AG09309 (cell line): ENCODE measurements around the gene RNF224.
"Not testable (repeated sequence)": the region's sequence is repeated elsewhere in the genome, so short reads cannot be mapped to it uniquely, and the experiment has no call there.

Experiments
- DNase-seq: peaks from one replicate; pipeline ENCODE4 v3.0.0-alpha.2; 2010; ENCODE audit warnings: low read depth
- H3K4me3 ChIP-seq: 2 replicates; pipeline ENCODE4 v1.5.1; 2011; ENCODE audit warnings: mild to moderate bottlenecking, low read depth, low read length, moderate library complexity; ENCODE audit not compliant: control insufficient read depth
- TF ChIP-seq, protein P1 (sequence below): IDR thresholded peaks from 2 replicates; pipeline ENCODE4 v1.5.1; 2011; ENCODE audit warnings: mild to moderate bottlenecking, low read depth, low read length, inconsistent platforms; ENCODE audit not compliant: insufficient read depth, control insufficient read depth; ENCODE audit errors: missing control alignments

RNF224 gene

DNA sequence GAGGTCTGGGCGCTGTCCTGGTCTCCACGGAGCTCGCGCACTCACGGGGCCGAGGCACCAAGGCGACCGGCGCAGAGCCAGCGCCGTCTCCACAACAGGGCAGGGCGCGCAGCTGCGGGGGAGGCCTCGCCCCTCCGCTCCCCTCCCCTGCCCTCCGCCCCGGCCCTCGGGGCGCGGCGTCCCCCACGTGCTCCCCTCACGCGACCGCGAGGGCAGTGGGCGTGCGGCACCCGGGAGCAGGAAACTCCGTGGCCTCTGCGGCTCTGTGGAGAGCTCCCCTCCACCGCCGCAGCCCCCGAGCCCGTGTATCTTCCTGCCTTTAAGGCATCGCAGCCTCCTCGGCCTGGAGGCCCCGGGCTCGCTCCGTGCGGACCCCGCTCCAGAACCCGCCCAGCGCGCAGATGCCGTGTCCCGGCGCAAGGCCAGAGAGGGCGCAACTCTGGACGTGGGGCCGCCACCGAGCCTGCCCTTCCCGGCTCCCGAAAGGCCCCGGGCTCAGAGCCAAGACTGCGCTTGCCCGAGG lies 13.1 kb downstream of the RNF224 start:
- TF ChIP-seq, protein P1, sequence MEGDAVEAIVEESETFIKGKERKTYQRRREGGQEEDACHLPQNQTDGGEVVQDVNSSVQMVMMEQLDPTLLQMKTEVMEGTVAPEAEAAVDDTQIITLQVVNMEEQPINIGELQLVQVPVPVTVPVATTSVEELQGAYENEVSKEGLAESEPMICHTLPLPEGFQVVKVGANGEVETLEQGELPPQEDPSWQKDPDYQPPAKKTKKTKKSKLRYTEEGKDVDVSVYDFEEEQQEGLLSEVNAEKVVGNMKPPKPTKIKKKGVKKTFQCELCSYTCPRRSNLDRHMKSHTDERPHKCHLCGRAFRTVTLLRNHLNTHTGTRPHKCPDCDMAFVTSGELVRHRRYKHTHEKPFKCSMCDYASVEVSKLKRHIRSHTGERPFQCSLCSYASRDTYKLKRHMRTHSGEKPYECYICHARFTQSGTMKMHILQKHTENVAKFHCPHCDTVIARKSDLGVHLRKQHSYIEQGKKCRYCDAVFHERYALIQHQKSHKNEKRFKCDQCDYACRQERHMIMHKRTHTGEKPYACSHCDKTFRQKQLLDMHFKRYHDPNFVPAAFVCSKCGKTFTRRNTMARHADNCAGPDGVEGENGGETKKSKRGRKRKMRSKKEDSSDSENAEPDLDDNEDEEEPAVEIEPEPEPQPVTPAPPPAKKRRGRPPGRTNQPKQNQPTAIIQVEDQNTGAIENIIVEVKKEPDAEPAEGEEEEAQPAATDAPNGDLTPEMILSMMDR: no peak
- peak overlapping the region; percentile 67 for H3K4me3 ChIP-seq
- DNase-seq: no peak

DNA sequence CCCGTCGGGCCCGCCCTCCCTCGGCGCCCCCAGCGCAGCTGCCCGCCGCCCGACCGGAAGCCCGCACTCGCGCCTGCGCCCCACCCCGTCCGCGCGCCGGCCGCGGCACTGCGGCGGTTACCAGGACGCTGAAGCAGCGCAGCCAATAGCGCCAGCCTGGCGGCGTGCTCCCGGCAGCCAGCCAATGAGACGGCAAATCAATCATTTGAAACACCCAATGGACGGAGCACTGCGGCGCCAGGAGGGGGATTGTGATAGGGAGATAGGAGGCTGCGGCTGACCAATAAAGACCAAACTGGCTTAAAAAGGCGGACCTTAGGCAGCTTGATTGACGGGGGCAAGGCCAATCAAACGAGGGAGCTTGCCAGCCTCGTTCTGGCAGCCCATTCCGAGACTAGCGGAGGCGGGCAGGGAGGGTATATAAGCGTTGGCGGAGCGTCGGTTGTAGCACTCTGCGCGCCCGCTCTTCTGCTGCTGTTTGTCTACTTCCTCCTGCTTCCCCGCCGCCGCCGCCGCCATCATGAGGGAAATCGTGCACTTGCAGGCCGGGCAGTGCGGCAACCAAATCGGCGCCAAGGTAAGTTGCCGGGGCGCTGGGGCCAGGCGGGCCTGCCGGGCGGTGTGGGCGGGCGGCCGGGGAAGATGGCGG lies 13.7 kb downstream of the RNF224 start, which contains the start of gene TUBB4B:
Gene TUBB4B (plus strand): TSS at position 447 of the 649 bp plus-strand sequence. CDS start 74 bp downstream, at position 521.
- TF ChIP-seq, protein P1: no peak

DNA sequence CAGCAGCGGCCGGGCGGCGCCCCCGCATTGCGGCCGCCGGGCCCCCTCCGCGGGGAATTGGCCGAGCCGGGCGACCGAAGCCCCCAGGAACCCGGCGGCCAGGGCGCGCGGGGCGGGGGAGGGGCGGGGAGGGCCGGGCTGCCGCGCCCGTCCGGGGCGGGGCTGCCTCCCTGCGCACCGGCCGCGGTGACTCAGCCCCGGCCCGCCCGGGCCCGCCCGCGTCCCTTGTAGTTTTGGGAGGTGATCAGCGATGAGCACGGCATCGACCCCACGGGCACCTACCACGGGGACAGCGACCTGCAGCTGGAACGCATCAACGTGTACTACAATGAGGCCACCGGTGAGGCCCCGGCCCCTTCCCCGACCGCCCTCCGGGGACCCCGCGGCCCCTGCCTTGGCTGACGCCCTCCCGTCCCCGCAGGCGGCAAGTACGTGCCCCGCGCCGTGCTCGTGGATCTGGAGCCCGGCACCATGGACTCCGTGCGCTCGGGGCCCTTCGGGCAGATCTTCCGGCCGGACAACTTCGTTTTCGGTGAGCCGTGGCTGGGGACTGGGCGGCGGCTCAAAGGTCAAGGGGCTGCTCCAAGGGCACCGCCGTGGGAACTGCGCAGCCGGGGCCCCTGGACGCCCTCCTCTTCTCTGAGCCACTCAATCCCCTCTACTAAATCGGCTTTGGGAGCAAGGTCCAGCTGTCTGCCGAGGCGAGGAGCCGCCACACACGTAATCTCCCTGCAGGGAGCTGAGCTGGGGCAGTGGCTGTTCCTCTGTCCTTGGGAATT lies 14.4 kb downstream of the RNF224 start:
- TF ChIP-seq, protein P1: no peak
- H3K4me3 ChIP-seq: peak overlapping the region; percentile 90
- no peak for DNase-seq

More for the DNA sequence above, 13.7 kb downstream of the RNF224 start, which contains the start of gene TUBB4B:
- peak within 1 kb of the TSS; percentile 90 for H3K4me3 ChIP-seq
- DNase-seq: peak; percentile 100

DNA sequence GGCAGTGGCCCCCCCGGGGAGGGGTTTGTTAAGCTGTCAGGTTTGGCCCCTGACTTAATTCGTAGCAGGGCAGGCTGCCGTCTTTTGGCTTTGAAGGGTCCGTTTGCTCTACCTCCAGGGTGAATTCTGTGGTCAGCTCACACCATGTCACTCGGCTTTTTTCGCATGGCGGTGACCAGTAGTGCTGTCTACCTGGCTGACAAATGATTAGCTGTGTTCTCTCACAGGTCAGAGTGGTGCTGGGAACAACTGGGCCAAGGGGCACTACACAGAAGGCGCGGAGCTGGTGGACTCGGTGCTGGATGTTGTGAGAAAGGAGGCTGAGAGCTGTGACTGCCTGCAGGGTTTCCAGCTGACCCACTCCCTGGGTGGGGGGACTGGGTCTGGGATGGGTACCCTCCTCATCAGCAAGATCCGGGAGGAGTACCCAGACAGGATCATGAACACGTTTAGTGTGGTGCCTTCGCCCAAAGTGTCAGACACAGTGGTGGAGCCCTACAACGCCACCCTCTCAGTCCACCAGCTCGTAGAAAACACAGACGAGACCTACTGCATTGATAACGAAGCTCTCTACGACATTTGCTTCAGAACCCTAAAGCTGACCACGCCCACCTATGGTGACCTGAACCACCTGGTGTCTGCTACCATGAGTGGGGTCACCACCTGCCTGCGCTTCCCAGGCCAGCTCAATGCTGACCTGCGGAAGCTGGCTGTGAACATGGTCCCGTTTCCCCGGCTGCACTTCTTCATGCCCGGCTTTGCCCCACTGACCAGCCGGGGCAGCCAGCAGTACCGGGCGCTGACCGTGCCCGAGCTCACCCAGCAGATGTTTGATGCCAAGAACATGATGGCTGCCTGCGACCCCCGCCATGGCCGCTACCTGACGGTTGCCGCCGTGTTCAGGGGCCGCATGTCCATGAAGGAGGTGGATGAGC lies 15.2 kb downstream of the RNF224 start:
- no peak for DNase-seq
- TF ChIP-seq, protein P1: no peak

DNA sequence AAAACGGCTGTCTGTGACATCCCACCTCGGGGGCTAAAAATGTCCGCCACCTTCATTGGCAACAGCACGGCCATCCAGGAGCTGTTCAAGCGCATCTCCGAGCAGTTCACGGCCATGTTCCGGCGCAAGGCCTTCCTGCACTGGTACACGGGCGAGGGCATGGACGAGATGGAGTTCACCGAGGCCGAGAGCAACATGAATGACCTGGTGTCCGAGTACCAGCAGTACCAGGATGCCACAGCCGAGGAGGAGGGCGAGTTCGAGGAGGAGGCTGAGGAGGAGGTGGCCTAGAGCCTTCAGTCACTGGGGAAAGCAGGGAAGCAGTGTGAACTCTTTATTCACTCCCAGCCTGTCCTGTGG lies 15.9 kb downstream of the RNF224 start:
- not testable (repeated sequence) for DNase-seq, H3K4me3 ChIP-seq

More for the DNA sequence above, 15.2 kb downstream of the RNF224 start:
- peak overlapping the region; percentile 90 for H3K4me3 ChIP-seq

DNA sequence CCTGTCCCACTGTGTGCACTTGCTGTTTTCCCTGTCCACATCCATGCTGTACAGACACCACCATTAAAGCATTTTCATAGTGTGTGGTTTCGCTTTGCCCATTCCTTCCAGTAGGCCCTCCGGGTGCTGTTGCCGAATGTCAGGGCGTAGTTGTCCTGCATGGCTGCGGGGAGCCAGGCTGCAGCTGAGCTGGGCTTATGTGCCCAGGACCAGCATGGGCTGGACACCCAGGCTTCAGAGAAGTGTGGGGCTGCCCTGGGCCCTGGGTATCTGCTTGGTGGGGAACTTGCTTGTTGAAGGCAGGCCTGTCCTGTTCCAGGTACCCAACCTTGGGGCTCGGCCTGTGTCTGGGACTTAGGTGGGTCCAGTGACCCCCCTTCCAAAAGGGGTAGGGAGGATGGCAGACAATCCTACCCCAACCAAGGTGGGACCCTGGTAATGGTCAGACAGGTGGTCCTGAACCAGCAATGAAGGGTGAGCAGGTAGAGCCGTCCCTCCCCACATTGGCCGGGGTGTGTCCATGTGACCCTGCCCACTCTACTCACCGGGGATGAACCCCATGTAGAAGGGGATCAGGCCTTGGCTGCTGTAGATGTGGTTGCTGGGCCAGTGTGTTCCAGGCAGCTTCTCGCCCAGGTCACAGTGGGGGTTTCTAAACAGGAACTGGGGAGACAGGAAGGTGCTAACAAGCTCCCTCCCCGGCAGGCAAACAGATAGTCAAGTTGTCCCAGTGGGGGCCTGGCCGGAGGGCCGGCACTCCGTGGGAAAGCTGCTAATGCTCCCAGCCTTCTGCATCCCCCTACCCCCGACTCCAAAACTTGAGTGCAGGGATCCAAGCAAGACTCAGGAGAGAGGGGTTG lies 16.6 kb downstream of the RNF224 start:
- DNase-seq: no peak

More for the DNA sequence above, 16.6 kb downstream of the RNF224 start:
- TF ChIP-seq, protein P1: no peak
- H3K4me3 ChIP-seq: no peak overlapping the region
